NCI-H187 (cell line): ENCODE measurements around the gene CDCA8.
"Not testable (repeated sequence)": the region's sequence is repeated elsewhere in the genome, so short reads cannot be mapped to it uniquely, and the experiment has no call there.

Experiments
- DNase-seq, 2 experiments: peaks; one replicate each; lab custom pipeline; 2025; lab: John Stamatoyannopoulos, UW

Gene CDCA8

GRCh38 chr1:37718181-37718900, 26.0 kb downstream of the CDCA8 start:
- no peak for DNase-seq

- no peak for DNase-seq
Measured at GRCh38 chr1:37718901-37719571, 26.7 kb downstream of the CDCA8 start.

- DNase-seq: no peak
Measured at GRCh38 chr1:37719572-37720195, 27.4 kb downstream of the CDCA8 start.

- DNase-seq: no peak
Measured at GRCh38 chr1:37720231-37721130, 28.2 kb downstream of the CDCA8 start.

GRCh38 chr1:37721565-37721964, 29.2 kb downstream of the CDCA8 start:
- no peak for DNase-seq

- DNase-seq: no peak
Measured at GRCh38 chr1:37722181-37723071, 30.1 kb downstream of the CDCA8 start.

GRCh38 chr1:37723072-37723389, 30.7 kb downstream of the CDCA8 start:
- no peak for DNase-seq

- DNase-seq: no peak
Measured at GRCh38 chr1:37723390-37724078, 31.2 kb downstream of the CDCA8 start.

GRCh38 chr1:37724575-37724974, 32.3 kb downstream of the CDCA8 start:
- no peak for DNase-seq

- DNase-seq: no peak
Measured at GRCh38 chr1:37725851-37726613, 33.7 kb downstream of the CDCA8 start.

GRCh38 chr1:37726751-37727585, 34.7 kb downstream of the CDCA8 start:
- DNase-seq: no peak

- no peak for DNase-seq
Measured at GRCh38 chr1:37728416-37728815, 36.1 kb downstream of the CDCA8 start.

- no peak for DNase-seq
Measured at GRCh38 chr1:37730376-37730775, 38.1 kb downstream of the CDCA8 start.

GRCh38 chr1:37731312-37732019, 39.1 kb downstream of the CDCA8 start:
- DNase-seq: no peak

- DNase-seq: no peak
Measured at GRCh38 chr1:37732111-37732780, 39.9 kb downstream of the CDCA8 start.

GRCh38 chr1:37734629-37735591, 42.6 kb downstream of the CDCA8 start:
- no peak for DNase-seq

GRCh38 chr1:37737975-37738374, 45.7 kb downstream of the CDCA8 start:
- DNase-seq: not testable (repeated sequence)
